ENCODE measurements around the gene VSIG4. TPM values are rescaled to one million over a fixed set of nuclear protein-coding genes. Genes with fewer than 3 reads are reported as not detected.

VSIG4 gene
- total and polyA plus RNA-seq, 8 donors, result 7.9 to 45.4 (median 20.0) TPM

DNA sequence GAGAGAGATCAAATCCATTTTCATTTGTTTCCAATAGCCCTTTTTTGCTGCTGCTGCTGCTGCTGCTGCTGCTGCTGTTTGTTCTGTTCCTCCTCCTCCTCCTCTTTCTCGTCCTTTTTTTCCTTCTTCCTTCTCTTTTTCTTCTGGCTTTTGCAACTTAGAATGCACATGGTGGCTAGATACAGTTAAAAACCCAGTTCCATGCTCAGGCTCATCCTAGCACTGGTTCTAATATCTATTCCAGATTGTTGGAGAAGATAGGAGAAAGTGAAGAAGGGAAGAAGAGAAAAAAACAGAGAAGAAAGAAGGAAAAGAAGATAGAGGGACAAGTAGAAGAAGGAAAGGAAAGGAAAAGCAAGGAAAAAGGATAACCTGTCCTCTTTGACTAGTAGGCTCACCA, 39.7 kb downstream of the VSIG4 start:
- peaks cover 0 to 4% (median 0%) of the 10 kb centered on the region in 3 donors for H3K27me3 ChIP-seq
- no peaks in the 10 kb centered on the region for H3K36me3 ChIP-seq
- no peak for TF ChIP-seq POLR2A (IDR thresholded peaks at IDR 0.05)
- TF ChIP-seq POLR2AphosphoS5 (IDR thresholded peaks at IDR 0.05), result no peak
- TF ChIP-seq, protein P1, sequence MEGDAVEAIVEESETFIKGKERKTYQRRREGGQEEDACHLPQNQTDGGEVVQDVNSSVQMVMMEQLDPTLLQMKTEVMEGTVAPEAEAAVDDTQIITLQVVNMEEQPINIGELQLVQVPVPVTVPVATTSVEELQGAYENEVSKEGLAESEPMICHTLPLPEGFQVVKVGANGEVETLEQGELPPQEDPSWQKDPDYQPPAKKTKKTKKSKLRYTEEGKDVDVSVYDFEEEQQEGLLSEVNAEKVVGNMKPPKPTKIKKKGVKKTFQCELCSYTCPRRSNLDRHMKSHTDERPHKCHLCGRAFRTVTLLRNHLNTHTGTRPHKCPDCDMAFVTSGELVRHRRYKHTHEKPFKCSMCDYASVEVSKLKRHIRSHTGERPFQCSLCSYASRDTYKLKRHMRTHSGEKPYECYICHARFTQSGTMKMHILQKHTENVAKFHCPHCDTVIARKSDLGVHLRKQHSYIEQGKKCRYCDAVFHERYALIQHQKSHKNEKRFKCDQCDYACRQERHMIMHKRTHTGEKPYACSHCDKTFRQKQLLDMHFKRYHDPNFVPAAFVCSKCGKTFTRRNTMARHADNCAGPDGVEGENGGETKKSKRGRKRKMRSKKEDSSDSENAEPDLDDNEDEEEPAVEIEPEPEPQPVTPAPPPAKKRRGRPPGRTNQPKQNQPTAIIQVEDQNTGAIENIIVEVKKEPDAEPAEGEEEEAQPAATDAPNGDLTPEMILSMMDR (IDR thresholded peaks at IDR 0.05), result no peak
- TF ChIP-seq EP300 (IDR thresholded peaks at IDR 0.05), result no peak
- 0 to 46% (median 30%) methylated on average over 1 of the region's 1 CpG for WGBS, 5 donors
- no peaks in the 10 kb centered on the region for H3K9me3 ChIP-seq
- H3K27ac ChIP-seq, result no peak overlapping the region
- no peaks in the 10 kb centered on the region for H3K4me1 ChIP-seq
- no peak overlapping the region for H3K4me3 ChIP-seq
- intact Hi-C loops (cut with DNase I; ENCODE audit: low total_unique reads), result no loop called here
- DNase-seq, result no peak

DNA sequence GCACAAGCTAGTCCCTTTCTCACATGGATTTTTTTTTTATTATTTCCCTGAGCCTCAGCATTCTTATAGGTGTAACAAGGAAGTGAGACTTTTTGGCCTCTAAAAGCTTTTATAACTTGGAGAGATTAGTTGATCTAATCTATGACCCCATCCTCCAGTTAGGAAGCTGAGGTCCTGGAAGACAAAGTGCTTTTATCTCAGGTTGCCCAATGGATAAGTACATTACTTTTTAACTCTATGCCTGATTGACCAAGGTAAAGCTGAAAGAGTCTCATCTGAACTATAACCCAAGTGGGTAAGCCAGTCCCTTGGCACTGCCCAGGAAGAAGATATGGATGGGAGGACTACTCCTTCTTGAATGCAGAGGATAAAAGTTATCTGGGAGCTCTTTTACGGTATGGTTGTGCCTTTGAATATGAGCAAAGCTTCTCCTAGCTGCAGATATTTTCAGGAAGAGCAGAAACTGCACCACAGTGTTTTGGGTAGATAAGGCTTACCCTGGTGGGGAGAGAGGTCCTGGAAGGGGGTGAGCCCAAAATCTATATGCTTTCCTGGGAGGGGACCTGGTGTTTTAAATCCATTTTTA, 40.2 kb downstream of the VSIG4 start:
- 50 to 70% (median 64%) methylated on average over 1 of the region's 1 CpG for WGBS, 5 donors
- no peaks in the 10 kb centered on the region for H3K9me3 ChIP-seq
- H3K4me1 ChIP-seq, result no peaks in the 10 kb centered on the region
- no peak for TF ChIP-seq EP300 (IDR thresholded peaks at IDR 0.05)
- TF ChIP-seq POLR2A (IDR thresholded peaks at IDR 0.05), result no peak
- no peak for TF ChIP-seq POLR2AphosphoS5 (IDR thresholded peaks at IDR 0.05)
- TF ChIP-seq, protein P1 (IDR thresholded peaks at IDR 0.05), result no peak
- H3K27me3 ChIP-seq, result peaks cover 0 to 5% (median 0%) of the 10 kb centered on the region in 3 donors
- intact Hi-C loops (cut with DNase I; ENCODE audit: low total_unique reads), result no loop called here
- no peaks in the 10 kb centered on the region for H3K36me3 ChIP-seq
- no peak for DNase-seq
- no peak overlapping the region for H3K27ac ChIP-seq
- H3K4me3 ChIP-seq, result no peak overlapping the region

DNA sequence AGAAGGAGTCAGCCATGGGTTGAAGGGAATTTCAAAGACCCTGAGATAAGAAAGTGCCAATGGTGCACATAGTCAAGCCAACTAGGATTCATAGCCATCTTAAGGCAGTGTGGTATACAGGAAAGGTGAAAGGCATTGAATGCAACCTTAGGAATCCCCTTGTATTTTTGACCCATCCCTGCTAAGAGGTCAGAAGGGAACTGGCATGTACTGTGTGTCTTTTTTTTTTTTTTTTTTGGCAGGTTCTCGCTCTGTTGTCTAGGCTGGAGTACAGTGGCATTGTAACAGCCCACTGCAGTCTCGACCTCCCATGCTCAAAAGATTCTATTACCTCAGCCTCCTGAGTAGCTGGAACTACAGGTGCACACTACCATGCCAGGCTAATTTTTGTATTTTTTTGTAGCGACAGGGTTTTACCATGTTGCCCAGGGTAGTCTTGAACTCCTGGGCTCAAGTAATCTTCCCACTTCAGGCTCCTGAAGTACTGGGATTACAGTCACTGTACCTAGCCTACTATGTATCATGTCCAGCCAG, 40.8 kb downstream of the VSIG4 start:
- TF ChIP-seq POLR2AphosphoS5 (IDR thresholded peaks at IDR 0.05) (no peak), POLR2A (IDR thresholded peaks at IDR 0.05) (no peak)
- TF ChIP-seq, protein P1 (IDR thresholded peaks at IDR 0.05), result no peak
- no peaks in the 10 kb centered on the region for H3K4me1 ChIP-seq
- intact Hi-C loops (cut with DNase I; ENCODE audit: low total_unique reads), result no loop called here
- H3K36me3 ChIP-seq, result no peaks in the 10 kb centered on the region
- no peak overlapping the region for H3K4me3 ChIP-seq
- no peak overlapping the region for H3K27ac ChIP-seq
- WGBS, 5 donors, result 67 to 100% (median 88%) methylated on average over 1 to 3 of the region's 3 CpGs
- peaks cover 0 to 7% (median 0%) of the 10 kb centered on the region in 3 donors for H3K27me3 ChIP-seq
- no peaks in the 10 kb centered on the region for H3K9me3 ChIP-seq
- DNase-seq, result no peak

DNA sequence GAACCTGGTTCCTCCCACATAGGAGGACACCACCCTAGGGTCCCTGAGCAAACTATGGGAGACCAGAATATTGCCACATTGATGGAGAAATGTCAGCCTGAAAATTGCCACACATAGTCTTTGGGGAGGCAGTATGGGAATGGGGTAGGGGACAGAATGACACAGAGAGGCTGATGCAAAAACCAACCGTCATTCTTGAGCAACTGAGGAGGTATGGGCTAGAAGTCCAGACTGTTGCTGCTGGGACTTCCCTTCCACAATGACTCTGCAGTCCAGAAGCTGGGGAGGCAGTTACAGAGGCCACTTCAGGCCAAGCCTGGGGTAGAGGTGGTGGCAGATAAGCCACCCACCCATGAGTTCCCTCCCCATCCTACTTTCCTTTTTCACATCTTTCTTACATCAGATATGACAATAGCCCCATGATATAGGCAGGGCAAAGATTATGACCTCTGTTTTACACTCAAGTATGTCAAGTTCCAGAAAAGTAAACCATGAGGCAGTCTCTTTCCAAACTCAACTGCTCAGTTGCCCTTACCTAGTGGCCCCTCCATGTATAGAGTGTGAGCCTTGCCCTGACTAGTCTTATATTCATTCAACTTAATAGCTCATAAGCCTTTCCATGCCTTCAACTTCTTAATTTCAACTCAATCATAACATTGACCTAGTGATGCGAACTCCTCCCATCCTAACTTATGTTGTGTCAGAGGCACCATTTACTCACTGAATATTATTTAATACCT, 41.7 kb downstream of the VSIG4 start:
- peaks cover 0 to 7% (median 0%) of the 10 kb centered on the region in 3 donors for H3K27me3 ChIP-seq
- no peaks in the 10 kb centered on the region for H3K36me3 ChIP-seq
- DNase-seq, result no peak
- TF ChIP-seq, protein P1 (IDR thresholded peaks at IDR 0.05), result no peak
- TF ChIP-seq EP300 (IDR thresholded peaks at IDR 0.05), result no peak
- TF ChIP-seq POLR2A (IDR thresholded peaks at IDR 0.05), result no peak
- TF ChIP-seq POLR2AphosphoS5 (IDR thresholded peaks at IDR 0.05), result no peak
- no peaks in the 10 kb centered on the region for H3K9me3 ChIP-seq
- intact Hi-C loops (cut with DNase I; ENCODE audit: low total_unique reads), result no loop called here
- H3K27ac ChIP-seq, result no peak overlapping the region
- H3K4me3 ChIP-seq, result no peak overlapping the region
- no peaks in the 10 kb centered on the region for H3K4me1 ChIP-seq
- whole genome bisulfite sequencing, 5 donors, result 76 to 95% (median 80%) methylated on average over 2 of the region's 2 CpGs

Measured in stomach (tissue), 9 donors.